T-helper 1 cell treated with Interleukin-12 subunit alpha and Interleukin-12 subunit beta and Interleukin-4 antibody, amounts not matched to agents 30 μg/mL and 1 μg/mL, for 36 hours (primary cell): Measurements from ENCODE around the gene PKD2L1.

Experiments
- H3K27ac Mint-ChIP-seq: one replicate; pipeline ENCODE4 v1.8.0; 2021; ENCODE audit warnings: mild to moderate bottlenecking, mixed read lengths
- H3K27me3 Mint-ChIP-seq: one replicate; pipeline ENCODE4 v1.8.0; 2021; ENCODE audit warnings: low read depth, mixed read lengths
- H3K36me3 Mint-ChIP-seq: one replicate; pipeline ENCODE4 v1.8.0; 2021; ENCODE audit warnings: low read depth, mixed read lengths
- H3K4me1 Mint-ChIP-seq: one replicate; pipeline ENCODE4 v1.8.0; 2021; ENCODE audit warnings: low read depth, mixed read lengths
- H3K4me3 Mint-ChIP-seq: one replicate; pipeline ENCODE4 v1.8.0; 2021; ENCODE audit warnings: mild to moderate bottlenecking, moderate library complexity, mixed read lengths
- H3K9me3 Mint-ChIP-seq: one replicate; pipeline ENCODE4 v1.8.0; 2021; ENCODE audit warnings: mixed read lengths

Gene PKD2L1

GRCh38 chr10:100248820-100249219 lies 81.2 kb downstream of the PKD2L1 start:
- Mint-ChIP-seq H3K9me3 (no peaks in the 10 kb centered on the region), H3K27me3 (no peaks in the 10 kb centered on the region)

DNA sequence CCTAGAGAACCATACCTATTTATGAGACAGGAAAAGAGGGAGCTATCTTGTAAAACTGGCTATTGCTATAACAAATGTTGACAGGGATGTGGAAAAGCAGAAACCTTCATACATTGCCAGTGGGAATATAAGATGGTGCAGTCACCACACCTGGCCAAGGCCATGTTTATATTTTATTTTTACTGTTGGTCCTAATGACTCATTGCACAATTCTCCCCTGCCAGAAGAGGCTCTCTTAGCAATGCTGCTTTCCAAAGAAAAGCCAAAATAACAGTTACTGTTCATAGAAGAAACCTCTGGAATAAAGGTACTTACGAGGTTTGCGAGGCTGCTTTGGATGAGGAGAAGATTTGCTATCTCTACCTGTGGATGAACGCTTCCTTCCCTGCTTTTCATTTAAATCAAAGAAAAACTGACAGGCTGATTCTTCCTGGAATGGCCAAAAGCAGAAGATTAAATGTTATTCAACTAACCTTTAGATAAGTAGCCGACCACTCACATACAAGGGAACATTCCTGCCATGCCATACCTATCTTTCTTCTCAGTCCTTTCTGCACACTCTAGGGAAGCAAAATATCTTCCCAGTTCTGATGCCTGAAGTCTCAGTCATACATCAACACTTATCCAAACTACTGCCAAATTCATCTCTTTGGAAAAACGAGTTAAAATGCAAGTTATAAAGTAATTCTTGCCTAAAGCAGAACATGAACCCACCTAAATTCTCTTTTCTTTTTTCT lies 84.4 kb downstream of the PKD2L1 start:
- no peak overlapping the region for H3K27ac Mint-ChIP-seq
- H3K27me3 Mint-ChIP-seq = no peaks in the 10 kb centered on the region
- peaks cover 46% of the 10 kb centered on the region for H3K36me3 Mint-ChIP-seq
- H3K4me3 Mint-ChIP-seq = no peak overlapping the region
- H3K9me3 Mint-ChIP-seq = no peaks in the 10 kb centered on the region
- no peaks in the 10 kb centered on the region for H3K4me1 Mint-ChIP-seq

More at GRCh38 chr10:100248820-100249219, 81.2 kb downstream of the PKD2L1 start:
- Mint-ChIP-seq H3K4me1 (no peaks in the 10 kb centered on the region), H3K36me3 (peaks cover 39% of the 10 kb centered on the region), H3K27ac (no peak overlapping the region), H3K4me3 (no peak overlapping the region)

- H3K4me3 Mint-ChIP-seq = no peak overlapping the region
- peaks cover 41% of the 10 kb centered on the region for H3K36me3 Mint-ChIP-seq
- H3K9me3 Mint-ChIP-seq = no peaks in the 10 kb centered on the region
- H3K4me1 Mint-ChIP-seq = peaks cover 4% of the 10 kb centered on the region
- H3K27ac Mint-ChIP-seq = no peak overlapping the region
- no peaks in the 10 kb centered on the region for H3K27me3 Mint-ChIP-seq
These were observed 90.2 kb downstream of the PKD2L1 start for GRCh38 chr10:100239851-100240250.

DNA sequence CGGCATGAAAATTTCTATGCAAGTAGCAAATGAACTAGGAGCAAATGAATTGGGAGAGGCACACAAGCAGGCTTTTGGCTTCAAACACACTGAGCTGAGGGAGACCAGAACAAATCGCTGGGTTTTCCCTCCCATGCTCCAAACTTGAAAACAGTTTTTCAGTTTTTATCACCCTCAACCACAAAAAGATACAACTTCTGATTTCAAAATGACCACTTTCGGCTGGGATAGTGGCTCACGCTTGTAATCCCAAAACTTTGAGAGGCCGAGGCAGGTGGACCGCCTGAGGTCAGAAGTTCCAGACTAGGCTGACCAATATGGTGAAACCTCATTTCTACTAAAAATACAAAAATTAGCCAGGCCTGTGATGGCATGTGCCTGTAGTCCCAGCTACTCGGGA lies 91.6 kb downstream of the PKD2L1 start:
- Mint-ChIP-seq H3K4me3 (no peak overlapping the region), H3K36me3 (peaks cover 39% of the 10 kb centered on the region), H3K4me1 (peaks cover 4% of the 10 kb centered on the region), H3K27ac (no peak overlapping the region), H3K9me3 (no peaks in the 10 kb centered on the region), H3K27me3 (no peaks in the 10 kb centered on the region)
